22Rv1 (cell line): ENCODE results near the gene BUB1.

Experiments
- ZFX ChIP-seq: fragments of 450-650 bp; IDR thresholded peaks from 2 replicates; pipeline ENCODE4 v1.6.1; 2017; ENCODE audit warnings: antibody characterized with exemption, borderline replicate concordance
- TF ChIP-seq, protein P1 (sequence below): fragments of 450-650 bp; IDR thresholded peaks from 2 replicates; pipeline ENCODE4 v1.5.1; 2017; ENCODE audit warnings: mild to moderate bottlenecking

- TF ChIP-seq, protein P1, sequence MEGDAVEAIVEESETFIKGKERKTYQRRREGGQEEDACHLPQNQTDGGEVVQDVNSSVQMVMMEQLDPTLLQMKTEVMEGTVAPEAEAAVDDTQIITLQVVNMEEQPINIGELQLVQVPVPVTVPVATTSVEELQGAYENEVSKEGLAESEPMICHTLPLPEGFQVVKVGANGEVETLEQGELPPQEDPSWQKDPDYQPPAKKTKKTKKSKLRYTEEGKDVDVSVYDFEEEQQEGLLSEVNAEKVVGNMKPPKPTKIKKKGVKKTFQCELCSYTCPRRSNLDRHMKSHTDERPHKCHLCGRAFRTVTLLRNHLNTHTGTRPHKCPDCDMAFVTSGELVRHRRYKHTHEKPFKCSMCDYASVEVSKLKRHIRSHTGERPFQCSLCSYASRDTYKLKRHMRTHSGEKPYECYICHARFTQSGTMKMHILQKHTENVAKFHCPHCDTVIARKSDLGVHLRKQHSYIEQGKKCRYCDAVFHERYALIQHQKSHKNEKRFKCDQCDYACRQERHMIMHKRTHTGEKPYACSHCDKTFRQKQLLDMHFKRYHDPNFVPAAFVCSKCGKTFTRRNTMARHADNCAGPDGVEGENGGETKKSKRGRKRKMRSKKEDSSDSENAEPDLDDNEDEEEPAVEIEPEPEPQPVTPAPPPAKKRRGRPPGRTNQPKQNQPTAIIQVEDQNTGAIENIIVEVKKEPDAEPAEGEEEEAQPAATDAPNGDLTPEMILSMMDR = no peak
- TF ChIP-seq ZFX = no peak
Observed at GRCh38 chr2:110682267-110682666, 4.4 kb upstream of the BUB1 start.
